Right renal pelvis (tissue), 4 donors: Measurements from ENCODE around the gene ENPP1. TPM values are rescaled to one million over a fixed set of nuclear protein-coding genes. Genes with fewer than 3 reads are reported as not detected.
A peak's percentile ranks its signal among the peaks of the same experiment; 100 is the strongest.
"Not testable (repeated sequence)": the region's sequence is repeated elsewhere in the genome, so short reads cannot be mapped to it uniquely, and the experiment has no call there.

ENCODE experiments used
- DNase-seq, 4 donors: peaks; one replicate each; pipeline ENCODE4 v3.0.0-alpha.2; 2013; ENCODE audit warnings: low read depth in 4 of 4, low spot score in 3 of 4, missing footprints in 1 of 4
- polyA plus RNA-seq, 4 donors: library from polyadenylated mRNA; unstranded; fragments of 120-200 nt; gene quantifications; one replicate each; pipeline ENCODE4 v1.2.1, GENCODE V29; 2013; ENCODE audit not compliant: insufficient read length in 4 of 4

ENPP1 gene
- polyA plus RNA-seq, 4 donors: 17.3 to 21.9 (median 21.1) TPM

DNA sequence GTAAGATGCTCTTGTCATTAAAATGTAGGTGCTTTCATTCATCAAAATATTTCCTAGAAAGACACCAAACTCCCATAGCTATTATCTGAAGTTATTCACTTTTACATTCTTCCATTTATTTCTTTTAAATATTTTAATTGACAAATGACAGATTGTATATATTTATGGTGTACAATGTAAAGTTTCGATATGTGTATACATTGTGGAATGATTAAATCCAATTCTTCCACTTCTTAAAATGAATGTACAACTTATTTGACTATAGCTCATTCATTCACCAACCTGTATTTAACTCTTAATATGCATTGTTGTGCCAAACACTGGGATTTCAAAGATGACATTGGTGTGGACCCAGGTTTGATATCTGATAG, 102.4 kb downstream of the ENPP1 start:
- DNase-seq: no peak

DNA sequence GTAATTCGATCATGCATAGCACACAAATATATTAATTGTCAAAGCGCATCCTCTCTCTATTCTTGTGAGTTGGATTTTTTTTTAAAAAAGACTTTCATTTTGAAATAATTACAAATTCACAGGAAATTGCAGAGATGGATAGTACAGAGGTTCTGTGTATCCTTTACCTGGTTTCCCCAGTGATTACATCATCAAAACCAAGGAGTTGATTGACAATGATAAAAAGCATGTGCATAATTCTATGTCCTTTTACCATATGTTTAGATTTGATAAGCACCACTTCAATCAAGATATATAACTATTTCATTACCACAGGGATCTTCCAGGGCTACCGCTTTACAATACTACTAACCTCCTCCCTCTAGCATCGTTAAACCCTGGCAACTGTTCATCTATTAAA, 103.1 kb downstream of the ENPP1 start:
- no peak for DNase-seq

DNA sequence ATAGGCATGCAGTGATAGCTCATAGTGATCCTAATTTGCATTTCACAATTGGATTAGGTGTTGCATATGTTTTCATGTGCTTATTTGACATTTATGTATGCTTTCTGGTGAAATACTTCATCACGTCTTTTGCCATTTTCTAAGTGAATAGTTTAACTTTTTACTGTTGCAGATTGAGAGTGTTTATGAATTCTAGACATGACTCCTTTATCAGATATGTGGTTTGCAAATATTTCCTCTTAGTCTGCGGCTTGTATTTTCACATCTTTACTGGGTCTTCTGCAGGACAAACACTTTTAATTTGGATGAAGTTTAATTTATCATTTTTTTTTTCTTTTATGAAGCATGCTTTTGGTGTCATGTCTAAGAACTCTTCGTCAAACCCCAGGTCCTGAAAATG, 104.1 kb downstream of the ENPP1 start:
- no peak for DNase-seq

DNA sequence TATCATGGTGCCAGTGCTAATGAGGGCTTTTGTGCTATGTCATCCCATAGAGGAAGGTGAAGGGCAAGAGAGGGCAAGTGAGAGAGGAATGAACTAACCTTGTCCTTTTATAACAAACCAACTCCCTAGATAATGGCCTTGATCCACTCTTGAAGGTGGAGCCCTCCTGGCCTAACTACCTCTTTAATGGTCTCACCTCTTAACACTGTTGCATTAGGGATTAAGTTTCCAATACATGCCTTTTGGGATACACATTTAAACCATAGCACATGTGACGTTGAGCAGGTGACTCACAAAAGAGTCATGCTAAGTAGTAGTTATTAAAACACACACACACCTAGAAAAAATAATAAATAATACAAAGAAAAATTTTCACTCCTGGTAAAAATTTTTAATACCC, 106.4 kb downstream of the ENPP1 start:
- DNase-seq: no peak

DNA sequence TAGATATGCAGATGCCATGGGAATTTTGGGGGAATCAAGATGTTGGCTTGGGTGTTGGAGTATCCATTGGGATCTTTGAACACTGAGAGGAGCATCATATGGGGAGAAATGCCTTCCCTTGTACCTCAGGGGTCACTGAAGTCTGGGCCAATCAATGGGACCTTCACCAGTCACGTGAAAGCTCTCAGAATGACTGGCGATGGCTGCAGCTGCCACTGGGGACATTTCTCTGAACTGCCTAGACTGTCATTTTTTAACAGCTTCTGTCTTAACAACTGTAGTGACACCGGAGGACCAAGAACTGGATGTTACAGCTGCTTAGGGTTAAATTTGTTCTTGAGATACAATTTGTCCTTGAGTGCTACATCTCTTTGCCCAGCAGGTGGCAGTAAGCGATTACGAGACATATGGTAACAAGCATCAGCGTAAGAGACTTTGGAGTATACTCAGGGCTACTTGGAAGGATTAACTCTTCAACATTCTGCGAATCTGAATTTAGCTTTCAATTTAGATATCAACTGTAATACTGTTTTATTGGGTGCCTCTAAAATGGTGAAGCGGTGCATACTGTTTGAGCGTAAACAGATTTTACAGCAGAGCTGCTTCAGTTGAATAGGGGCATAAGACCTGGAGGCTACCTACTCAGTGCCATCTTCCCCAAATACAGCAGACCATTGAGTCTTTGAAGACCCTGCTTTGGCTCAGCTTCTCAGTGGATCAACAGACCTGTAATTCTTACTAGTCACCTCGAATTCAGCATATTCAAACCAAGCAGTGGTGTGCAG, 107.3 kb downstream of the ENPP1 start:
- DNase-seq: peak; percentile 58 to 70 (median 64)

DNA sequence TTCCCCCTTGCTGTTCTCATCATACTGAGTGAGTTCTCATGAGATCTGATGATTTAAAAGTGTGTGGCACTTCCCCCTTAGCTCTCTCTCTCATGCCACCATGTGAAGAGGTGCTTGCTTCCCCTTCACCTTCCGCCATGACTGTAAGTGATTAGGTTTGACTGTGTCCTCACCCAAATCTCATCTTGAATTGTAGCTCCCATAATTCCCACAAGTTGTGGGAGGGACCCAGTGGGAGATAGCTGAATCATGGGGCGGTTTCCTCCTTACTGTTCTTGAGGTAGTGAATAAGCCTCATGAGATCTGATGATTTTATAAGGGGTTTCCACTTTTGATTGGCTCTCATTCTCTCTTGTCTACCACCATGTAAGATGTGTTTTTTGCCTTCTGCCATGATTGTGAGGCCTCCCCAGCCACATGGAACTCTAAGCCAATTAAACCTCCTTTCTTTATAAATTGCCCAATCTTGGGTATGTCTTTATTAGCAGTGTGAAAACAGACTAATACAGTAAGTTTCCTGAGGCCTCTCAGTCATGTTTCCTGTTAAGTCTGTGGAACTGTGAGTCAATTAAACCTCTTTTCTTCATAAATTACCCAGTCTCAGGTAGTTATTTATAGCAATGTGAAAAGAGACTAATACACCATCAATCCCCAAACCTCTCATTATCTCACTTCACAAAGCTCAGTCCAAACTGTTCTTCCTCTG, 108.4 kb downstream of the ENPP1 start:
- not testable (repeated sequence) for DNase-seq

DNA sequence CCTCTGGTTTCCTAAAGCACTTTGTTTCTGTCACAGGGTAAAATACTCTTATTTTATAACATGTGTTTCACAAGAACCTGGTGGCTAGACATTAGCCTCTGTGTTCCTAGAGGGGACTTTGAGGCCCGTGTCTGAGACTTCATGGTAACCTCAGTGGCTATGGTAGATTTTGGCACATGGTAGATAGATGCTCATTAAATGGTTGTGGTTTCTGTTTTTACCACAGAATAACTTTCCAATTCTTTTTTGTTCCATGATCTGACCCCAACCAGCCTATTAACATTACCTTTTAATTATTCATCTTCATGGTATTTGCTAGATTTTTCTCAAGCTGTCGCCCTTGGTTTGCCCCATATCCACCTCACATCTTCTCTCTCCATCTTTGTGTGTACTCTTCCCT, 109.0 kb downstream of the ENPP1 start:
- no peak for DNase-seq

DNA sequence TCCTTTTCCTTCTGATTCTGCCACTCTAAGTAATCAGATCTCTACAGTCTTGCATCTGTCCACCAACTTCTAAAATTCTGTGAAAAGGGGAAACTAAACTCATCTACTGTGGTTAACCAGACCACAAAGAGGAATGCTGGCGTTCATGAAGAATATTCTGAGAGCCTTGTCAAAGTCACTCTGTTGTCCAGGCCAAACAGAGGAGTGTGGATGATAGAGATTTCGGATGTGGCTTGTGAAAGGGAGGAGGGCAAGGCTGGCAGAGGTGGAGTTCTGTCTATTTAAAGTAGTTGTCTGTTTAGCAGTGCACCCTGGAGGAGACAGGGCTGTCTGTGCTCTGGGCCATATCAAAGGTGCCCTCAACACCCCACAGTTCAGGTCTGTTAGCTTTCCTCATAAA, 109.5 kb downstream of the ENPP1 start:
- DNase-seq: no peak

DNA sequence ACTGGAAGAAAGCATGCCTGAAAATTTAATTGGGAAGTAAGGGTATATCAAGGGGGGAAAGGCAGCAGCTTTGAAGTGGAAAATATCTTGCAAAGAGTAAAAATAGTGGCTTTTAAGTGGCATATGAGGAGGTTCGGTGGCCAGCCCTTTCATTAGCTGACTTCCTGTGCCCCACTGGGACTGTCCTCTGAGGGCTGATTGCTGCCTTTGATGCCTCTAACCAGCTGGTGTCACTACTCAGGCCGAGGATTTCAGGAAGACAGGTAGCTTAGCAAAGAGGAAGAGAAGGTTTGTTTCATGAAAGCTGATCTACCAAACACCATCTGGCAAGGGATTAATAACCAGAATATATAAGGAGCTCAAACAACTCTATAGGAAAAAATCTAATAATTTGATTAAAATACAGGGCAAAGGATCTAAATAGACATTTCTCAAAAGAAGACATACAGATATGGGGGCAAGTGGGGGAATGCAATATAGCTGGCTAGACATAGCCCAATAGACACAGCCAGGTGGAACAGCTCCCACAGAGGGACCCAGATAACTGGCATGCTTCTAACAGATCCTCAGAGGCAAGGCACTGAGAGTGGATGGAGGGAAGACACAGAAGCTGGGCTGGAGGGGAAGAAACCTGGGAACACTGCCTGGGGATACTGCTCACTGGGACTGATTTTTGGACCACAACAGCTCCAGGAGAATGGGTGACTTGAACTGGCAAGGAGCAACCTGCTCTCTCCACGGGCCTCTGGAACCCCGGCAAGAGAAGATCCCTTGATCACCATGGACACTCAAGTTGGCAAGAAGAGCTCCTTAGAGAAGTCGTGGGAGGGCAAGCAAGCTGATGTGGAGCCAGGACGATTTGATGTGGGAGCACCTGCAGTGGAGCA, 110.2 kb downstream of the ENPP1 start:
- no peak for DNase-seq

DNA sequence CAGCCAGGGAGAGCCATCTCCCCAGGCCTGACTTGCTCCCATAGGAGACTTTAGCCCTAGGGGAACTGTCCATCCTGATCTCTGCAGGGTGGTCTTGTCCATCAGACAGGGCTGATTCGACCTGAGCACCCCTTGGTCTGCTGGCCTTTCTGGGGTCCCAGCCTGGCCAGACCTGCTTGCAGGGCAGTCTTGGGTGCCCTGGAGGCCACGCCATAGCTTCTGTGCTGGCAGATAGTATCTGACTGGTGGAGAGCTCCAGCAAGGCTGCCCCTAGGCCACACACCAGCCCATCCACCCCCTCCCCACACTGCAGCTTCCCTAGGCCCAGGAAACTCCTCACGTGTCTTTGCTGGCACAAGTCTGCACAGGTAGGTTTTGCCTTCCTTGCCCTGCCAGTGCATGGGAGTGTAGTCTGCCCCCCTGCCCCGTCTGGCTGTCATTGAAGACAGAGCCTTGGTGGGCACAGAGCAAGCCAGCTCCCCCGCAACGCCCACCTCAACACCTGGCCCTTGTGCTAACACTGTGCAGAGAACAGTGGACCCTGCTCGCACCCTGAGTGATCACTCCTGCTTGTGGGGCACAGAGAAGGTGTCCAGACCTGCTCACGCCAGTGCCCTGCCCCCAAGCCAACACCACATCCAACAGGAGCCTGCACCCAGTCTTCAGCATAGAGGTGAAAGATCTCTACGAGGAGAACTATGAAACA, 111.0 kb downstream of the ENPP1 start:
- no peak for DNase-seq

DNA sequence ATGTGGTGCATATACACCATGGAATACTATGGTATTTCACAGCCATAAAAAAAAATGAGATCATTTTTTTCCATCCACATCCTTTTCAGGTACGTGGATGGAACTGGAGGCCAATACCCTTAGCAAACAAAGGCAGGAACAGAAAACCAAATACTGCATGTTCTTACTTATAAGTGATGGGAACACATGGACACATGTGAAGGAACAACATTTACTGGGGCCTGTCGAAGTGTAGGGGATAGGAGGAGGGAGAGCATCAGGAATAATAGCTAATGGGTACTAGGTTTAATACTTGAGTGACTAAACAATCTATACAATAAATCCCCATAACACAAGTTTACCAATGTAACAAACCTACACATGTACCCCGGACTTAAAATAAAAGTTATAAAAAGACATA, 112.8 kb downstream of the ENPP1 start:
- DNase-seq: no peak

DNA sequence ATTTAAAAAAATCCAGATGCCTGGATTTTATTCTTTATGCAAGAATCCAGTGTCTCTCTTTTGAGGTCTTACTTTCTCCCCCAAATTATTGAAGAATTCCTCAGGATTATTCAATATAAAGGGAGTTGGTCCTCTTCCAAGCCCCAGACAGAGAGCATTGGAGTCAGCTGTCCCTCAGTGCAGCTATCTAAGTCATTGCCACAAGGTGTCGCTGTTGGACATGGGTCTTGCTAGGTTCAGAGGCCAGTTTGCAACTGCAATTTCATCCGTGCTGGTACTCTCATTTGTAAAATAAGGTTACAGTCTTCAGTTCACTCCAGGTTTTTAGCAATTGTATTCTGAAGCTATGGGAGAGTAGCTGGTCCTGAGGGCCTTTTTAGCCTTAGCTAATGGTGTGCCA, 115.5 kb downstream of the ENPP1 start:
- DNase-seq: peak in 1 of 4 donors; percentile 31

DNA sequence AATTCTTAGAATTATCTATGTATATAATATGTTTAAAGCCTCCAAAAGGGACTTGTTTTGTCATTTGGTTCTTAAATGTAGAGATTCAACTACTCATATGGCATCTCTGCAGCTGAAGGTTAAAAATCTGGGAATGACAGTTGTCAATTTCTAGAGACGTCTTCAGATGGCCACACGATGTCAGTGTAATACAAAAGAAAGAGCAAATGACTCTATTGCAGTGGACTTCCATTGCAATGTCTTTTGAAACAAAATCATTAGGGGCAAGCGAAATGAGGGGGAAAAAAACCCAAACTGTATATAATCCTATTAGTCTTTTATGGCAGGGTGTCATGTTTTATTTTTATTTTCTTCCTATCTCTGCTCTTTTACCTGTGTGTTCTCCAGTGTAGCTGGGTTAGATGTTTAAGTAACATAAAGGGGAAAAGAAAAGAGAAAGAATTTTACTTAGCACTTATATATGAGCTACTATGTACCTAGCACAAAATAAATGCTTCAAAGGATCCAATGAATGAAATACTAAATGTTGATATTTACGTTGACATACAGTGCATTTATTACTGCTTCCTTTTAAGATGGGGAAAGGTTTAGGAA, 117.2 kb downstream of the ENPP1 start:
- no peak for DNase-seq

DNA sequence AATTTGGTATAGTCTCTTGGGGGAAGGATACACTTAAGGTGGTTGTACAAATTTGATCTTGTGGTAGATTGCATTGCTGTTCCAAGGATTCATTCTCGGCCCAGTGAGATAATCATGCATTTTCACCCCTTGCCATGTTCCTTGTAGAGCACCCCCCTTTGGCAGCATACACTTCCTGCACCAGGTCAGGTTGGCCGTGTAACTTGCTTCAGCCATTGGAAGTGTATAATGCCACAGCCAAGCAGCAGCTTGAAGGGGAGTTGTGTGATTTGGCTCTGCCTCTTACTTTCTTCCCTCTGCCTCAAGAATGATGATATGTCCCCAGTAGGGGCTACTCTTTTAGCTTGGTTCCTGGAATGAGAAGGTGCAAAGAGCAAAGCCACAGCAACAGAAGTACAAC, 121.4 kb downstream of the ENPP1 start:
- no peak for DNase-seq

DNA sequence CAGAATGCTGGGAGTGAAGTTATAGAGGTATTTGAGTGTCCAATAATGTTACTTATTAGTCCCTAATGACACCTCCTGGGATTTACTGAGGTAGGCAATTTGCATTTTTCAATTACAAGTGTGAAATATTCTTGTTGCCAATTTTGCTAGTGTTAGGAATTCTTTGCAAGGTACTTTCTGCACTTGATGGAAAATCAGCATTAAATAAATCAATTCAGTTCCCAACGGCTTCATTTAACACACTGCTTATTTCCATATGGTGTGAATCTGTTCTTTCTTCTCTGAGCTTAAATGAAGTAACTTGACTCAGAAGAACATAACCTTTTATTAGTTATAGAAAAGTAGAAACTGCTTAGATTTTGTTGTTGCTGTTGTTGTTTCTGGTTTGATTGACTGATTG, 122.2 kb downstream of the ENPP1 start:
- DNase-seq: no peak

DNA sequence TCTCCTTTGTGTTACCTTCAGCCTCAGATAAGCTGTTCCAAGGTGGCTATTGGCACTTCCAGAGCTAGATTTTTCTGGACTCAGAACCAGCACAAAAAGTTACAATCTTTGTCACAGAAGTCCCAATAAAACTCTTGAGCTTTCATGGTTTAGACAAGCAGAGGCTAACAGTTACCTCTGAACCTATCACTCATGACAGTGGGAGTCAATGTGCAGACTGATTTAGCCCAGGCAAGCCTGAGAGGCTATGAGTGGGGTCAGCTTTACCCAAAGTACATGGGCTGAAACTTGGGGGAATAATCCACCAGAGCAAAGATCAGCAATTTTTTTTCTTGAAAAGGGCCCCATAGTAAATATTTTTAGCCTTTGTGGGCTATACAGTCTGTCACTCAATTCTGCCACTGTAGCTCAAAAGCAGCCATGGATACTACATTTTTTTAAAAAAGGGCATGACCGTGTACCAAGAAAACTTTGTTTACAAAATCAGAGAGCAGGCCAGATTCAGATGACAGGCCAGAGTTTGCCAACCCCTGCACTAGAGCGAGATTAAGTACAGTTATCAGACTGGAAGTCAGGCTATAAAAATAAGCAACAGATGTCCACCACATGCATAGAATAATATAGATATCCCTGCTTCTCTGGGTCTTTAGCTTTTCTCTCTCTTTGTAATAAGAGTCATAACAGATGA, 123.4 kb downstream of the ENPP1 start:
- DNase-seq: no peak

DNA sequence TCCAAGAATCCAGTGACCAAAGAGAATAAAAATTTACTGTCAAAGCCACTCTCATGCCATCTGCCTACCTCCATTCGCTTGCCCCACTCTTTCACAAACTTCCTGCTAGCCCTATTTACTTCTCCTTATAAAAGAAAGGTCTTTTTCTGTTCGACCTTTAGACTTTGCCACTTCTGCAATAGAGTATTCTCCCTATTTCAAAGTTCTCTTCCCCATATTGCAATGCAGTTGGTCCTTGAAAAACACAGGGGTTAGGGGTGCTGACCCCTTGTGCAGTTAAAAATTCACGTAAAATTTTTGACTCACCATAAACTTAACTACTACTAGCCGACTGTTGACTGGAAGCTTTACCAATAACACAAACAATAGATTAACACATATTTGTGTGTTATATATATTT, 128.3 kb downstream of the ENPP1 start:
- no peak for DNase-seq

DNA sequence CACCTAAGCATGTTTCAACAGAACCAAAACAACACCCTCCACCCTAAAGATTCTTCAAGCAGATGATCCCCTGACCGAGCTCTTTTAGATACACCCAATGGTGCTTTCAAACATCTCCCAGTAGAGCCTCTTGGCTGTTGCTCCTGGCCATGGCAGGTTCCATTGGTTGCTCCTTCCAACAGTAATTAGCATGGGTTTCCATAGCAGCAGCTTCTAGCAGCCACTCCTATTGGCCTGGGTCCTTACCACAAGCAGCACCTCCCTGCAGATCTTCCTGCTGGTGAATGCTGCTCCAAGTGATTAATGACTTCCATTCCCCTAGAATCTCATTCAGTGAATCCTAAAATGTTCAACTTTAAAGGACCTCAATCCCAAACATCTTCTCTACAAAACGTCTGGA, 129.4 kb downstream of the ENPP1 start:
- no peak for DNase-seq

DNA sequence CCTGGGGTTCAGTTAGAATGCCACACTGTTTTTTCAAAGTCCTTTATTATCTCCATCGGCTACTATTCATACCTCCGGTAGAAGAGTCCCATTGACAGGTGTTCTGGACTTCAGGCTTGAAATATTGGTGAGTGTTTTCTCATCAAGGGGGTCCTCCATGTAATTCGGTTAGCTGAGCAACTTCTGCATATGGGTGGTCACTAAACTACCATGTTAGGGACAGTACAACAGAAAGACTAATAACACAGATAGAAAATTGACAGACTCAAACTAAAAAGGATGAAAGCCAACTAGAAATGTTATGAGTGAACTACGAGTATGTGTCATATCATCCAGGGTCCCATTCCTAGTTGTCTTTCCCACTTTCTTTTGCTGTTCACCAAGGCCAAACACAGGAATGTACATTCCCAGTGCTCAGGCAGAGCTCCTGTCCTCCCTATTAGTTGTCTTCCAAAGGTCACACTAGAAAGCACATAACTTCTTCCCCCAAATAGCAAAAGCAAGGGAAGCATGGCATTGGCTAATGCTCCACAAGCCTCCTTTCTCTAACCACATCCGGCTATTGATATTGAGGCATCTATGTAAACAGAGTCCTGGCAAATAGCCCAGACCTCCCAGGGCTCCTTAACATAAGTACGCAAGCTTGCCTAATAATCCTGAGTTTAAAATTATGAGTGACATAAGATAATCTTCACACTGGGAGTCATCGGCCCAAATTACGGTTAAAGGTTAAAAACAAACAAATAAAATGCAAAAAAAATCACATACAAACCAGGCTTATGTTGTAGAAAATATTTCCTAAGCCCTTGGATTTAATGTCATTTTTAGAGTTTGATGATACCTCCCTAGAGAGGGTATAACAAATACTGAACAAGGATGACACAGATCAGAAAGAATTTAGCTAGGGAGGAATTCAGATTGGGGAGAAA, 130.1 kb downstream of the ENPP1 start:
- no peak for DNase-seq
